GM18499 (cell line): ENCODE results near the gene PDE7B.

ENCODE experiments used
- ATAC-seq: cut with Tn5 transposase; IDR thresholded peaks from one replicate; pipeline ENCODE4 v1.9.1; 2021; ENCODE audit warnings: moderate number of reproducible peaks; ENCODE audit not compliant: insufficient read depth, unreplicated experiment

Gene PDE7B

DNA sequence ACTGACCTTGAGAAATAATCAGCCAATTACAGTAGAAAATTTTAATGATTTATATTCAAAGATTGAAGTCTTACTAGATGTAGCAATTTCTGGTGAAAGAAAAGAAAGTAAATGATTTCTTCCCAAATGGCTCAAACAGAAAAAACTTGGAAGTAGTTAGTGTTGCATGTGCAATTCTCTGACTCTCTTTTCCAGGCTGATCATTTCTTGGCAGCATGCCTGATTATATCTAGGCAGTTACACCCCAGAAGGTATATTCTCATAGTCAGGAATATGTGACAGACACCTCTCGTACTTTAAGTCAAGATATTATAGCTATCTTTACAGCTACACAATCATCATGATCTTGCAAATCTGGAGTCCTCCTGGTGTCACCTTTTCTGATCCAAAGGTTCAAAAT lies 122.9 kb downstream of the PDE7B start:
- ATAC-seq = no peak

DNA sequence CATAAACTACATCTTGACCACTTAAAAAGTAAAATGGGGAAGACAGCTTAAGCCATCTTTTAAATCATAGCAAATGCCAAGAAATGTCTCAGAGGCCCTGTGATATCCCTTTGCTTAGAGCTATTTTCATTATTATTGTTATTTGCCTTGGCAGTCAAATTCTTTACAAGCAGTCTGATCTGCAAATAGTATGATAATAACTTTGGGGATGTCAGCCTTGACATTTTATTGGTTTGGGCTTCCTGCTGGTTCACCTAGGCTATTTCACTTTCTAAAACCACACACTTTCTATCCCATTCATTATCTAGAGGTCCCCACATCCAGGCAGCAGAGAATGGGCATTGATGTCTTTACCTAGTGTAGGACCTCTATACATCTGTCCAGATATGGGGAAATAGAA lies 125.1 kb downstream of the PDE7B start:
- ATAC-seq = no peak

DNA sequence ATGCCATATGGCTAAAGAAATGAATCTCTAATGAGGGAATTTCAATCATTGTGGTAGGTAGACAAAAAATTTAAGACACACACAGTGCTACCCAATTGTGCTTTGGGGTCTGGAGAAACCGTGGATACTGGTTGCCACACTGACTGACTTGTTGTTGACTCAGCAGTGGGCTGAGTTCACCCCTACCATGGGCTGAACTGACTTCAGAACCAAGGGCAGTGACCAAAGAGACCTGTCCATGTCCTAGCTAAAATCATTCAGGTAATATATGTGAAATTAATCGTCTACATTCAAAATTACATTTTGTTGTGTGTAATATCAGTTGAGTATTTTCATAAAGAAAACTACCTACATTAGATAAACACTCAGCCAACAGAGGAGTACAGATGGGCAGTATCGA lies 131.6 kb downstream of the PDE7B start:
- ATAC-seq = no peak

DNA sequence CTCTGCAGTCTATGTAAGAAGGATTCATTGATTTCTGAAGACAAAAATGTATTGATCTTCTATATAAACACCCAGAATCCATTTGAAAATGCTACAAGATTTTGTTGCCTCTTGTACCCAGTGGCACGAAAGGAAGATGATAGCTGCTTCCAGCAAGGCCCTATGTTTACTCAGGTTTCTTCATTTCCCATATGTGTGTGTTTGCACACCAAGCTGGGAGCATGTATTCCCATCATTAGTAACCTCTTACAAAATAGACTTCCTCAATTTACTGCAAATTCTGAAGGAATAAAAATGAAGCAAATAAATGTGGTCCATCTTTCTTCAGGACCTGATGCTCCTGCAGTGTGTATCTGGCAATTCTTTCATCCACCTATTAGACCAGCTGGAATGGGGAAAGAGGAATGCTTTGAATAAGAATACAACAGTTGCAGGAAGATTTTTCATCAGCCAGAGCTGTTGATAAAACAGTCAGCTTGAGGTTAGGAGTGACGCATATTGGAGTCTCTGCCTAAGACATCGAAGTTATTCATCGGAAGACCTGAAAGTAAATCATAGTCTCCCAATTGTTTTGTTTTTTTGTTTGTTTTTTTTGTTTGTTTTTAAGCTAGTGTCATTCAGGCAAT lies 132.3 kb downstream of the PDE7B start:
- no peak for ATAC-seq

DNA sequence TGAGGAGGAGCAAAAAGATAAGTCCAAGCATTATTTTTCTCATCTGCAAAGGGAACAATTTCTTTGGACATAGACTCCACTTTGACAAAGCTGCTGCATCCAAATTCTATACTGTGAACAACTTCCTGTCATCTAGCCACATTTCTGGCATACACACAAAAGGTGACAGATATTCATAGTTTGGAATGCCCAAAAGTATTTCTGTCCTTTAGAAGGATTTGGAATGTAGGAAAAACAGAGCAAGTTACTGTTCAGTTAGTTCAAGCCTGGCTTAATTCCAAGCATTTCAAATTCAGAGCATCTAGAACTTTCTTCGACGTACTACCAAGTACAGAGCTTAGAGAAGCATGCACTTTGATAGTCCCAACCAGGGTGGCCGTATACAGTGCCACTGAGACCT lies 134.0 kb downstream of the PDE7B start:
- no peak for ATAC-seq

DNA sequence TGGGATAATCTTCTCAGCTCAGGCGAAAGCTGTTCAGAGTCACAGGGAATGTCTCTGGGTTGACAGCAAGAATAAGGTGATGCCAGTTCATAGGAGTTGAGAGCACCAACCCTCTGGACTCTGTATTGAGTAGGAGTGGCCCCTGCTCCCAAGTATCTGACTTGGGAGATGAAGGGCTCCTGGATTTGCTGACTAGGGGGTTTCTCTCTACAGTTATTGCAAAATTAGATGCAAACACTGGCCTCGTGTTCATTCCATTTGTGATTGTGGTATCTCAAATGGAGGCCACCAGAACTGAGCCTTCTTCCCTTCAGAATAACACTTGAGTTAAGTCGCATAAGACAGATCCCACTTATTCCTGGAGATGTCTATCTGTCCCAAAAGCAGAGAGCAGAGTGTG lies 135.7 kb downstream of the PDE7B start:
- no peak for ATAC-seq

DNA sequence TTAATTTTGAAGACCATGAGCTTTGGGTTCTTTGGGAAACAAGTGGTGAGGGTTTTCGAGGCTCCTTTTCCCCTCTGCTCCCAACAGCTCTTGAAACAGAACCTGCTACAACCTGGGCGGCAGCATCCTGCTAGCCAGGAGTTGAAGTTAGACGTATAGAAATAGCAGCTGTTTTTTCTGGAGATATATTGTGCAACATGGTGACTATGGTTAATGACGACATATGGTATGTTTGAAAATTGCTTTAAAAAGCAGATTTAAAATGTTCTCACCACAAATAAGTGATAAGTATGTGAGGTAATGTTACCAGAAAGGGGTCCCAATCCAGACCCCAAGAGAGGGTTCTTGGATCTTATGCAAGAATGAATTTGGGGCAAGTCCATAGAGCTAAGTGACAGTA lies 138.9 kb downstream of the PDE7B start:
- no peak for ATAC-seq

DNA sequence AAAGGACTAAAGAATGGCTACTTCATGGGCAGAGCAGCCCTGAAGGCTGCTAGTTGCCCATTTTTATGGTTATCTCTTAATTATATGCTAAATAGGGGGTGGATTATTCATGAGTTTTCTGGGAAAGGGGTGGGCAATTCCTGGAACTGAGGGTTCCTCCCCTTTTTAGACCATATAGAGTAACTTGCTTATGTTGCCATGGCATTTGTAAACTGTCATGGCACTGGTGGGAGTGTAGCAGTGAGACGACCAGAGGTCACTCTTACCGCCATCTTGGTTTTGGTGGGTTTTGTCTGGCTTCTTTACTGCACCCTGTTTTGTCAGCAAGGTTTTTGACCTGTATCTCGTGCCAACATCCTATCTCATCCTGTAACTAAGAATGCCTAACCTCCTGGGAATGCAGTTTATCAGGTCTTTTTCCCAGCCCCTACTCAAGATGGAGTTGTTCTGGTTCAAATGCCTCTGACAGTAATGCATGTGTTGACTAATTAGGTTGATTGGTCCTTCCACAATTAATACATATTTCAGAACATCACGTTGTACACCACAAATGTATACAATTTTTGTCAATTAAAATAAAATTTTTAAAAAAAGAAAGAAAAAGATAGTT lies 139.5 kb downstream of the PDE7B start:
- ATAC-seq = no peak

DNA sequence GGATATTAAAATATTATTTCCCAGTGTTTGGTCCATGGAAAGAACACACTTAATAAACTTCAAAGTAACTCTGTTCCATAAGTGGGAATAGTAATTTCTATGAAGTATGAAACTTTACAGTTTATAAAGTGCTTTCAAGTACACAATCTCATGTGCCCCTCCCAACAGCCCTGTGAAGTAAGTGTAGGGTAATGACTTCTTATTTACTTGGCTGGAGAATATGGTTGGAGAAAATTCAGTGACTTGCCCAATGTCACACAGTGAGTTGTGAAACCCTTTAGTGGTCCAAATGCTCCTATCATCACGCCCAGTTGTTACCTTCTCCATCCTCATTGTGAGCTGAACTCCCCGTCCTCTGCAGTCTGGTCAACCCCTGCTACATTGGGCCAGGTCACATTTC lies 141.2 kb downstream of the PDE7B start:
- no peak for ATAC-seq

DNA sequence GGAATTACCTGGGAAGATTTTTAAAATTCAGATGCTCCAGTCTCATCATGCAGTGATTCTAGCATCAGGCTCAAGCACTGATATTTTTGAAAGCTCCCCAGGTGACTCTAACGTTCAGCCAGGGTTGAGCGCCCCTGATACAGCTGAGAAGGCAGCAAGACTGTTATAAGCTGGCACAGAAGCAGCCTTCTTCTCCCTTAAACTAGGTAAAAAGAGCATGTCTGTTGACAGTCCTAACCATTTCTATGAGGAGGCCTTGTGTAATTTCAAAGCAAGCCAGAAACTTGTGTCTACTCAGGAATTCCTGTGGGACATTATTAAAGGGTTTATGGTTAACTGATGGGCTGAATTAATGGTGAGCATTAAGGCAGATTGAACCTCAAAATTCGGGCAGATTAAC lies 141.9 kb downstream of the PDE7B start:
- ATAC-seq = no peak

DNA sequence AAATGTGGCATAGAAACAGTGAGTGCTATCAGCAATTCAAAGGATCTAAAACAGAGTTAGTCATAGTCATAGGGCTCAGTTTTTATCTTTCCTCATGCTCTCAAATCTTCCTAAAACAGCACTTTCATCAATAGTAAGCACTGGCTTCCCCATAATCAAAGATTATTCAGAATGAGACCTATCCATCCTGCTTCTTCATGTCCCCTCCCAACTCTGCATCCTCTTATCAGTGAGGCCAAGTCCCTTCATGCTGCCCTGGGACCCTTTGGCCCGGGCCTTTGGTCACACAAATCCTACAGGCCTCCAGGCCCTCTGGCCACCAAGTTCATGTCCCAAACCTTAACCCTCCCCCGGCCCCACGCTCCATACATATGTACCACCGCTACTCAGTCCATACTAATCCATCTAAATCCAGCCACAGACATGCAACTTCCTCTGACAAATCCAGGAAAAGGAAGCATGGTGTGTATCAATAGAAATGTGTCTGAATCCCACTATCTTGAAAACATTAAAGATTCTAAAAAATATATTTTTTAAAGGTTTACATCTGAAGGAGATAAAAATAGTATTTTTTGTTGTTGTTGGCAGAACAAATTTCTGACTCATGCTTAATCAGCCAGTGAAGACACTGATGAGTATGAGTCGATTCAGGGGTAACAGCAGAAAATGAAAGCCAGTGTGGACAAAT lies 143.5 kb downstream of the PDE7B start:
- ATAC-seq = no peak

DNA sequence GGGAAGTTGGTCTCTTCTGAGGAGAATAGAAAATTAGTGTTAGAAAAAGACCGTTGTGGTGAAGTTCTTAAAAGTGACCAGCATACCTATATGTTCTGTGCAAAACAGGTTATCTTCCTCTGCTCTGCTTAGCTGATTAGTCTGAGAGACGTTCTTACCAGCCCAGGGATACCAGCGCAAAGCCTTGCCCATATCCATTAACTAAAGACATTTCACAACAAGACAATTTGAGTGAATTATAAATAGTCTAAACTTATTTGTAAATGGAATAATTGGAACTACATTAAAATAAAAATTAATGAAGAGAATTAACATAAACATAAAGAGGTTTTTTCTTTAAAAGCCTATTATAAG lies 144.0 kb downstream of the PDE7B start:
- ATAC-seq = no peak

DNA sequence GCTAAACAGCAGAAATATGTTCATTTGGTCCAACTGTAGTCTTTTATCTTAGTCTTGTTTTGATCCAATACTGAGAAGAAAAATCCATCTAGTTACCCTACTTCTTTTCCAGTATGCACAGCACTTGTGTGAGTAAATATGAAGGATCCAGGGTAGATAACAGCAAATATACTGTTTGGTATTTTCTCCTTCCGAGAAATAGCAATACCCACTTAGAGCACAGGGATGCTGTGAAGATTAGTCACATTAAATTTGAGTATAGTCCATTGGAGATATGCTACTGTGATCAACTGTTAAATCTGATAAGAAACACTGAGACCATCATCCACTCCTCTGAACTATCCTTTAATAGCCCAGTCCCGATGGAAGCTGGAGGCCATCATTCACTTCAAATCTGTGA lies 145.2 kb downstream of the PDE7B start:
- ATAC-seq = no peak

DNA sequence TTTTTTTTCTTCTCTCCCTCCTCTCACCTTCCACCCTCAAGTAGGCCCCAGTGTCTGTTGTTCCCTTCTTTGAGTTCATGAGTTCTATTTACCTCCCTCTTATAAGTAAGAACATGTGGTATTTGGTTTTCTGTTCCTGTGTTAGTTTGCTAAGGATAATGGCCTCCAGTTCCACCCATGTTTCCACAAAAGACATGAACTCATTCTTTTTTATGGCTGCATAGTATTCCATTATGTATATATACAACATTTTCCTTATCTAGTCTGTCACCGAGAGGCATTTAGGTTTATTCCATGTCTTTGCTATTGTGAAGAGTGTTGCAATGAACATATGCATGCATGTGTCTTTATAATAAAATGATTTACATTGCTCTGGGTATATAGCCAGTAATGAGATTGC lies 147.9 kb downstream of the PDE7B start:
- no peak for ATAC-seq

DNA sequence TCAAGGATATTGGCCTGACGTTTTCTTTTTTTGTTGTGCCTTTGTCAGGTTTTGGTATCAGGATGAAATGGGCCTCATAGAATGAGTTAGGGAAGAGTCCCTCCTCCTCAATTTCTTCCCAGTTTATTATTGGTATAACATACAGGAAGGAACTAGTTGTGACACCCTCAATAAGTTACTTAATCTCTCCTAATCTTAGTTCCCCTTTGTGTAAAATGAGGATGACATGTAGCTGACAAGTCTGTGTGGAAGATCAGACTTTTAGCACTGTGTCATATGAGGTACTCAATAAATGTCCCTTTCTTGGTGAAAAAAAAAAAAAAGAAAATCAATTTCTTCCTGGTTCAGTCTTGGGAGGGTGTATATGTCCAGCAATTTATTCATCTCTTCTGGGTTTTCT lies 155.8 kb downstream of the PDE7B start:
- ATAC-seq = no peak

DNA sequence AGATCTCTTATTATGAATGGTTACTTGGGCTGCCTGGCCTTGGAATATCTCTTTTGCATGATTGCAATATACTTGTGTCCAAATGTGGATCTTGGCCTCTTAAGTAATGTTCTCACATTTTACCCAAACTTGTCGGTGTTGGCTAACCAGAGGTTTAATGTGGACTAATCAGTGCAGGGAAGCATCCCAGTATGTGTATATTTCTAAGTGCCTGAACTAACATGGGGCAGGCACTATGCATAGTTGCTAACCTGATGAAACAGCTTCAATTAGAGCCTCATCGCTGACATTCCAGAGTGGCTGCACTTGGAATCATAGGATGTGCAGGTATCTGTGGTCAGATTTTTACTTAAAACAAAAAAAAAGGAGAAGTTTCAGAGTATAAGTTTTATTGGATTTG lies 160.0 kb downstream of the PDE7B start:
- no peak for ATAC-seq

DNA sequence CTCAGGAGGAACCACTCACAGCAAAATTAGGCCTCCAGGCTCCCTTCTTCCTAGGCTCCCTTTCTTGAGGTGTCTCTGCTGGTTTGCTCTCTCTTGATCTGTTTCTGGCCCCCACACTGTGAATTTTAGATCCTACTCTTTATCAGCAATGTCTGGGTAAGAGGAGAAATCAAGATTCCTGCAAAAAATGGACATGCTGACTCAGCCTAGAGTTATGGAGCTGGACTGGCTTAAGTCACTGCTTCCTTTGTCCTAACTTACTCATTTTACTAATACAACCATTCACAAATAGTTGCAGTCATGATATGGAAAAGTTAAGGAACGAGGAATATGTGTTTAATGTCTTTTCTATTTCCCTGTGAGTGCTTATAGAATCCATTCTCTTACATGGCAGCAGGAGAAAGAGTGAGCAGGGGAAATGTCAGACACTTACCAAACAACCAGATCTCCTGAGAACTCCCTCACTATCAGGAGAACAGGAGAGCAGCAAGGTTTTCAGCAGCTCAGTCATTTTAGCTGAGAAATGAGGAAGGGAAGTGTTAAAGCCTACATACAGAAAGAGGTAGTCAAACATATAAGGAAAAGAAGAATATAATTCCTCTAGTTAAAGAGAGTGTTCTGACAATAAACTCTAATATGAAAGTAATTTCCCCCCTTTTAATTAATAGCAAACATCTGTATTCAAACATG lies 160.8 kb downstream of the PDE7B start:
- no peak for ATAC-seq

DNA sequence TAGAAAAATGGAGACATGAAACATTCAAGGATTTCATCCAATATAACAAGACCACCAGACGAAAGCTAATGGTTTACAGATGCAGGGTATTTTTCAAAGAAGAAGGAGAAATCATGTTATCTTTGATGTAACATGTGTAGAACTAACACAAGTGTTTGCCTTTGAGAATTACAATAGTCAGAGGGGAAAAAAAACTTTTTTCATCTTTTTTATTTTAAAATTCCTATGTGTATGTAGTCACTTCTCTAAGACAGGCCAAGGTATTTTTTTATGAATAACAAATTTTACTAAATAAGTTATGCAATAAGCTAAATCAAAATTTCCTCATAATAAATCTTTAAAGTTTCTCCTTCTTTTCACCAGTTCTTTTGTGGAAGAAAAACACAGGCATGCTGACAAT lies 161.4 kb downstream of the PDE7B start:
- ATAC-seq = no peak

DNA sequence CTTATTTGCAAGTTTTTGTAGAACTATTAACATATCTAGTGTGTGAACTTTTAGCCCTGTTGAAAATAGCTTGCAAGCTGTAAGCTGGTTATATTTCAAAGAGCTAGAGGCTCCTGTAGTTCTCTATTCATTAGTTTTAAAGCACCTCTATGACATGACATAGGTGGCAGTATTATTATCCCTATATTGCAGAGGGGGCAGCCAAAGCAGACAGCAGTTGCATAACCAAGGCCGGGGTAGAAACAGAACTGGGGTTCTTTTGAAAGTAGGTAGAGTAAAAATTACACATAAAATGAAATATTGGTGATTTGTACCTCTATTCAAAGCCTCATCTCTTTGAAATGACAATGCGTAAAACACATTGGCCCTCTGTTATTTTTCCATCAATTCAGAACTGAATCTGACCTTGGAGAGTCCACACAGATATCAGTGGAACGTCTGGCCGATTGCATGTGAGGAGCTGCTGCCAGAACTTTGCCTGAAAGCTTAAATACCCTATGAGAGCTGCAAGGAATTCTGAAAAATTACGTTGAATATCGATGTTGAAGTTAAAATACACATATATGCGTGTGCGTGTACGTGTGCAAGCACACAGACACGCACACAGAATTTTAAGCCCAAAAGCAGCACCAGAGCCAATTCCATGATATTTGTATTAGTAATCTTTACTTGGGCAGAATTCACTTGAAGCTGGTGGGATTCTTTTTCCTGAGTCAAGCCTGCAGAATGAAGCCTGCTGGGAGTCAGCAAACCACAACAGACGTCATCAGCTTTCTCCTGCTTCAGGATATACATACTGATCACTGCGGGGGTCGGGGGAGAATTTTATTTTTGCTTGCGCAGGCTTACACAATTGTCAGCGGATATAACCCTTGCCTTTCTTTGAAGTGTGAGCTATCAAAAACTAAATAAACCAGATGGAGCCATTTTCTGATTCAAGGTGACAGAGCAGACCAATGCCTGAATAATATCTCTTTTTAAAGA lies 163.2 kb downstream of the PDE7B start:
- no peak for ATAC-seq

DNA sequence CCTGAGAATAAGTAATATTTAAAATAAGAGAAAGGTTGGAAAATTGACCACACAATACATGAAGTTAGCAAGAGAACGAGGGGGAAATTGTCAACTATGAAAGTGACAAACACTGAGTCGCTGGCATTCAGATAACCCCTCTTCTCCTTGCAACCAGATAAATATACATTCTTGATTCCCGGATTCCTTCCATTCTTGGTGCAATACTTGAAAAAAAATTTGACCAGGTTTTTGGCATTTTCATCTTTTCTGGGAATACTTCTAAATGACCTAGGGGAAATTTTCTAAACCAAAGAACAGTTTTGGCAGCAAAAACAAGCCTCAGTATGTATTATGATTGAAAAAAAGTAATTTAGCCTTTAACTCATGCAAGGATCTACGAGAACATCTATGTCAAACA lies 164.0 kb downstream of the PDE7B start:
- ATAC-seq = no peak
